GM18499 (cell line): Measurements from ENCODE around the gene NFKBIL1.
"Not testable (repeated sequence)": the region's sequence is repeated elsewhere in the genome, so short reads cannot be mapped to it uniquely, and the experiment has no call there.

Experiments
- ATAC-seq: cut with Tn5 transposase; IDR thresholded peaks from one replicate; pipeline ENCODE4 v1.9.1; 2021; ENCODE audit warnings: moderate number of reproducible peaks; ENCODE audit not compliant: insufficient read depth, unreplicated experiment

The NFKBIL1 gene

GRCh38 chr6:31578184-31579118, 31.0 kb downstream of the NFKBIL1 start:
- ATAC-seq, result no peak

GRCh38 chr6:31579119-31579505, 31.7 kb downstream of the NFKBIL1 start:
- no peak for ATAC-seq

DNA sequence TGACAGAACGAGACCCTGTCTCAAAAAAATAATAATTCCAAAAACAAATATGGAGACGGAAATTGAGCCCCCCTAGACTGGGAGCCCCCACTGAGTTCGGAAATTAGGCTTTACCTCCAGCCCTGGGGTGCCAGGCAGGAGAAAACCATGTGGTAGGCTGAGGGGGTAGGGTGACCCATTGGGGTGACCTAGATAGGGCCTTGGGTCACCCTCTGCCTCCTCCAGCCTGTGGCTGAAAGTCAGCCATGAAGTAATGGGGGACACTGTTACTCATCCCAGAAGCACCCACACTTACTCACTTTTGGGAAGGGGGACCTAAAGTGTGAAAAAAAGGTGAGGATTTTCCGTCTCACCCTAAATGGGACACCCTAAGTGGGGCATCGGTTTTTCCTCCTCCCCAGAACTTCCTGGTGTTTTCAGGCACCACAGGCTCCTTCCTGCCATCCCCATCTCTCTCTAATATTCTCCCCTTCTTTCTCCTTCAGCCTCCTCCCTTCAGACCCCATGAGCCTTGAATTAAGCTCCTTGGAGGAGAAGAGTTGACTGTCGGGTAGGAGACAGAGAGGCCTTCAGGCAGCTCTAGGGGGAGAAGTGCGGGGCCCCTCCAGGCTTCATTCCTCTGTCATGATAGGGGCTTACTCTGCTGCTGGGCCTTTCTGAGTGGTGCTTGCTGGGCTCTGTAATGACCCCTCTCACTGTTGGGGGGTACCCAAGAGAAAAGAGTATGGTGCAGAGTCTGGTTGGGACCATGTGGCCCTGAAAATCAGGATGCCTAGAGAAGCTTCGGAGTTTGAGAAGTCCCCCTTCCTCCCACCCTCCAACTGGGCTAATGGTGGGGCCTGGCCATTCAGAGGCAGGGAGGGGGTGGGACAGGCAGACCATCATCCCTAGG, 32.4 kb downstream of the NFKBIL1 start:
- ATAC-seq, result no peak

GRCh38 chr6:31580438-31580740, 33.0 kb downstream of the NFKBIL1 start:
- ATAC-seq, result no peak

DNA sequence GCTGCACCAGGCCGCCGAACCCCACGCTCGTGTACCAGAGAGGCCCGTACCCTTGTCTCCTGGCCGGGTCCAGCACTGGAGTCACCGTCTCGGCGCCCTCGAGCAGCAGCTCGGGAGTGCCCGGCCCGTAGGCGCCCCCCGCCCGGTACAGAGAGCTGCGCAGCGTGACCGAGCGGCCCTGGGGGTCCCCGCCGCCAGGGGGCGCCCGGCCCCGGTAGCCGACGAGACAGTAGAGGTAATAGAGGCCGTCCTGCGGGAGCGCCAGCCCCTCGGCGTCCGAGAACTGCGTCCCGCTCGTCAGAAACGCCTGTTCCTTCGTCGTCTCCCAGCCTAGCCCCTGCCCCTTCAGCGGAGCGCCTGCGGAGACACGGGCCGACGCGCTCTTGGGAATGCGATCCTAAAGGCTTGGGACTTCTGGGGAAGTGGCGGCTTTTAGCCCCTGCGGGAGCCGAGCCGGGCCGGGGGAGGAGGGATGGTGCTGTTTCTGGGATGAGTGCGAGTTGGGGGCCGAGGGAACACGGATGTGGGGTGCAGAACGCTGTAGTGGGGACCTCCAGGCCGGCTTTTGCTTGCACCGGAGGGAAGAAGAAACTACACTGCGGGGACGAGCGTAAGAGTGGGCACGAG, 33.5 kb downstream of the NFKBIL1 start:
- peak; percentile 39 for ATAC-seq

DNA sequence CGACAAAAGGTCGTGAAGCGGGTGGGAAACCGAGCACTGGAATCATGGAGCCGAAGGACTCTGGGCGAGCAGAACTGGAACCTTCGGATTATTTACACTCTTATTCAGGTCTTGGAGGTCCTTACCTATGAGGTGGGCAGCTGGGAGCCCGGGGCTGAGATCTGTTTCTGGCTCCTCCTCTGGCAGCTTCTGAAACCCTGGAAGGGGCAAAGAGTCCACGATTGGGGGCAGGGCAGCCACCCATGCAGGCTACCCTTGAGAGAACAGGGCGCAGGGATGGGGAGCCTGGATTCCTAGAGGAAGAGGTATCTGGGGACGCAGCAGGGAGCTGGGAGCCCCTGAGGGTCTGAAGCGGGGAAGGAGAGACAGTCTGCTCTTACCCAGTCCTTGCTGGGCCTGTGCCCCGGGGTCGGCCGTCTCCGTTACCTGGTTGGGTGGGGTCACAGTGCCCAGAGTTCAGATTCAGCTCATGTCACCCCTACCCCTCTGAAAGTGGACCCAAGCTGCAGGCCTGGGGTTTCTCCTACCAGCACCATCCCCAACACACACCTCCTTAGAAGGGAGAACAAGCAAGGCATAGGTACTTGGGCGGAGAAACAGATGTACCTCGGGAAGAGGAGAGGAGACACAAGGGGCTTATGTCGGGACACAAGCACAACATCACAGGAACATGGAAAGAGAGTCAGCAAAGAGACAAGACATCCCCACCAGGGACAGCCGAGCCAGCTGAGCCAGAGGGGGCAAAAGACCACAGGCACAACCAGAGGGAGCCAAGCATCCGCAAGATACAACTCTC, 34.2 kb downstream of the NFKBIL1 start:
- ATAC-seq, result no peak

- no peak for ATAC-seq
Observed at GRCh38 chr6:31582230-31582643, 34.8 kb downstream of the NFKBIL1 start, which contains the start of gene LTB. LTB (minus strand) TSS chr6:31582424; CDS start chr6:31582417, 7 bp downstream.

GRCh38 chr6:31585491-31585890, 38.1 kb downstream of the NFKBIL1 start:
- no peak for ATAC-seq

DNA sequence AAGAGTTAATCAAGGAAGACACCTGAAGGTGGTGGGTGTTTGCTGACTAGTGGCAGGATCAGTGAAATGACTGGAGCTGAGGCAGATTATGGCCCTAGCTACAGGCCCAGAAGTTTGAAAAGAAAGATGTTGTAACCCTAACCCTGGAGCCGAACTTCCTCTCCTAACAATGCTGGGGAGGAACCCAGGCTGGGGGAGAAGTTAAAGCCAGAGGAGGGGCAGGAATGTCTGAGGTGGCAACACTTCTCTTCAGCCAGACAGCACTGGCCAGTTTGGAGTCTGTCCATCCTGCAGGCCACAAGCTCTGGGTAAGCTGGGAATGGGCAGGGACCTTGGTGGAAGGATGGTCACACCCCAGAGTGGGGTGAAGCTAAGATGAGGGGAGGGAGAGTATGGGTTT, 38.6 kb downstream of the NFKBIL1 start, which contains the start of gene LST1:
Gene LST1, plus strand, starts transcription at position 270 of the 400 bp plus-strand sequence. CDS start 1,023 bp downstream, outside the sequence.
- ATAC-seq, result no peak

DNA sequence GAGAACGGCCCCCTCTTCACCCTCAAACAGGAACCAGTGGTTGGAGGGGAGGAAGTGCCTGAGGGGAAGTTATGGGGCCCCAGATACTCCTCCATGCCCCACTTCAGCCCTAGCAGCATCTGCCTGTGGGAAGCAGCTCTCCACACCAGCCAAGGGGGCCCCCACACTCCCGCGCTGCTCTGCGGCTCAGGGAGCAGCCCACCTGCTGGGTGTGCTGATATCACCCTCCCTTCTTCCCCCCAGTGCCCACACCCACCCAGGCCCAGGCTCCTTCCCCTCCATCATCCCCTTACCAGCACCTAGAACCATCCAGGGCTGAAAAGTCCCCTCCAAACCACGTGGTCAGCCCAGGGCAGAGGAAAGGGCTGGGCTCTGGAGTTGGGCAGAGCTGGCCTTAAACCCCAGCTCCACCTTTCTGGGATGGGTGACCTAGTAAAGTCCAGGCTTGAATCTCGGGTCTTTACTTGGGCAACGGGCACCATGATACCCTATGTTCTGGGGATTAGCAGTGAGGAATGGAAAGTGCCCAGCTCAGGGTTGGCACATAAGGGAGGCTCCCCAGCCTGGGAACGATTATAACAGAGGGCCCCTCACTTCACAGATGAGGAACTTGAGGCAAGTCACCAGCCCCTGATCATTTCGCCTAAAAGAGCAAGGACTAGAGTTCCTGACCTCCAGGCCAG, 39.3 kb downstream of the NFKBIL1 start:
- ATAC-seq, result no peak

- ATAC-seq, result no peak
Observed at GRCh38 chr6:31587791-31588777, 40.7 kb downstream of the NFKBIL1 start.

DNA sequence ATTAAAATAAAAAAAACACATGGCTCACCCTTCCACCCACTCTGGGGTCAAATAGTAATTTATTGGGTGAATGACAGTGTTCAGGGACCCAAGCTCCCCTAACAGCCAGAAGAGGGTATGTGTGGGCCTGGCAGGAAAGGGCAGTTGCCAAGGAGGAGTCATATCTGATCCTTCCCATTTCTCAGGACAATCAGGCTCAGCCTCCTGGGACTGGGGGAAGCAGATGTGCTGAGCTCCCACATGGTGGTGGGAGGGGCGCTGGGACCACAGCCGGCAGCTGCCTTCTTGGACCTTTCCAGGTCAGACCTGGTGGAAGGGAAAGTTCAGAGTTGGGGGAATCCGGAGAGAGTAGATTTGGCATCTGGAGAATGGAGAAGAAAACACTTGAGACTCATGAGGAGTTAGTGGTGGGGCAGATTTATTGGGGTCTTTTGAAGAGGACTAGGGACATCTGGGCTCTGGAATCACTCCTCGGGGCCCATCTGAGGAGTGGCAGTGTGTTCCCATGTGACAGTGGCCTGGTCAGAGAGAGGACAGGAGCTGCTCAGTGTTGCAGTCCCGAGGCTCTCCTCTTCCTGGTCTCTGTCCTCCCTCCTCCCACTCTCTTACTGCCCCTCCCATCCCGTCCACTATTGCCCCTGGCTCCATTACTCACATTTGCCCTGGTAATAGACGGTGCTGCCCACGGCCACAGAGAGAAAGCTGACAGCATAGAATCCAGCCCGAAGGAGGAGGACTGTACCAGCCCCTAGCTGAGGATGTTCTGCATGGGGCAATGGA, 41.7 kb downstream of the NFKBIL1 start:
- no peak for ATAC-seq

GRCh38 chr6:31590691-31591090, 43.3 kb downstream of the NFKBIL1 start:
- not testable (repeated sequence) for ATAC-seq

DNA sequence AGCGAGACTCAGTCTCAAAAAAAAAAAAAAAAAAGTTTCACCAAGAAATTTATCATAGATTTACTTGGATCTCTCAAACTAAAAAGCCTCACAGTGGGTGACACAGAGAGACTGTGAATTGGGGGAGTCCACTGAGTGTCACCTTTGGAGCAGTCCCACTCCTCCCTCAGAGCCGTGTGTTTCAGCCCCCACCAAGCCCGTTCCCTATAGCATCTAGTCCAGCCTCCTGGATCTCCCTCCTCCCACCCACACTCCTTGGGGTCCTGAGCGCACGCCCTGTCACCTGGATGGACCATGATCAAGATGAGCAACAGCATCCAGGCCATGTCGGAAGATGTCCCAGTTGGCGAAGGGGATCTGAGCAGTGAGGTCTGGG, 45.0 kb downstream of the NFKBIL1 start:
- ATAC-seq, result no peak

DNA sequence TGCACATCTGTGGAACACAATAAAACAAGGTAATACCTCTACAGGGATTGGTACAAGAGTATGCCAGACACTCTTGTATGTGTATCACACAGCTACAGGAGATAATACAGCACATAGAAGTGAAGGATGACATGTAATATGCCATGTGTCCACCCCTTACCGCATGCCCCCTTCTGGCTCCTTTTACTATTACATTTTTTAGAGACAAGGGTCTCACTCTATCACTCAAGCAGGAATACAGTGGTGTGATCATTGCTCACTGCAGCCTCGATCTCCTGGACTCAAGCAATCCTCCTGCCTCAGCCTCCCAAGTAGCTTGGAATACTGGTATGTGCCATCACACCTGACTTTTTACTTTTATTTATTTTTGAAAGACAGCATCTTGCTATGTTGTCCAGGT, 49.6 kb downstream of the NFKBIL1 start:
- no peak for ATAC-seq

DNA sequence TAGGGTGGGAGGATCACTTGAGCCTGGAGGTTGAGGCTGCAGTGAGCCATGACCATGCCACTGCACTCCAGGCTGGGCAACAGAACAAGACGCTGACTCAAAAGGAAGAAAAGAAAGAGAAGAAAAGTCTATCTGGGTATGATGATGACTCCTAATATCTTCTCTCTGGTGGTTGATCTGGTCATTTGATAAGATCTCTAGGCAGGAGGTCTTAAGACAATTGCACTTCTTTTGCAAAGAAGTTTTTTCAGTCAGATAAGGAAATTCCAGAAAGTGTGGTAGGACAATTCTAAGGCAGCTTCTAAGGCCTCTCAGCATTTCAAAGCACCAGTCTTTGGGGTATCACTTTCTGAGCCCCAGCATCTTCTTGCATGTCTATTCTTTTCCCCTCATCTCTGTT, 59.9 kb downstream of the NFKBIL1 start:
- no peak for ATAC-seq
